Ishikawa (cell line): Measurements from ENCODE around the gene ARHGEF1.

Experiments used
- CEBPB ChIP-seq: IDR thresholded peaks from 2 replicates; pipeline ENCODE4 v1.6.1; 2012
- CREB1 ChIP-seq: IDR thresholded peaks from 2 replicates; pipeline ENCODE4 v1.6.1; 2012; ENCODE audit warnings: low read depth
- EGR1 ChIP-seq: IDR thresholded peaks from 2 replicates; pipeline ENCODE4 v1.6.1; 2012
- EP300 ChIP-seq: IDR thresholded peaks from 2 replicates; pipeline ENCODE4 v1.6.1; 2012; ENCODE audit warnings: borderline replicate concordance
- FOXM1 ChIP-seq: IDR thresholded peaks from 2 replicates; pipeline ENCODE4 v1.6.1; 2012; ENCODE audit warnings: low read depth, borderline replicate concordance
- NFIC ChIP-seq: IDR thresholded peaks from 2 replicates; pipeline ENCODE4 v1.6.1; 2012
- RAD21 ChIP-seq: IDR thresholded peaks from 2 replicates; pipeline ENCODE4 v1.6.1; 2012; ENCODE audit warnings: low read depth
- TAF1 ChIP-seq: IDR thresholded peaks from 2 replicates; pipeline ENCODE4 v1.6.1; 2012; ENCODE audit warnings: low read depth, mild to moderate bottlenecking
- TCF12 ChIP-seq: IDR thresholded peaks from 2 replicates; pipeline ENCODE4 v1.6.1; 2012; ENCODE audit warnings: low read depth
- TEAD4 ChIP-seq: IDR thresholded peaks from 2 replicates; pipeline ENCODE4 v1.6.1; 2012
- YY1 ChIP-seq: IDR thresholded peaks from 2 replicates; pipeline ENCODE4 v1.6.1; 2012; ENCODE audit warnings: low read depth
- ZBTB7A ChIP-seq: IDR thresholded peaks from 2 replicates; pipeline ENCODE4 v1.6.1; 2012; ENCODE audit warnings: low read depth
- TF ChIP-seq, protein P1 (sequence below): IDR thresholded peaks from 2 replicates; pipeline ENCODE4 v1.6.1; 2012; ENCODE audit warnings: low read depth, mild to moderate bottlenecking
- TF ChIP-seq, protein P2 (sequence below): IDR thresholded peaks from 2 replicates; pipeline ENCODE4 v1.6.1; 2012
- TF ChIP-seq, protein P3 (sequence below): IDR thresholded peaks from 2 replicates; pipeline ENCODE4 v1.6.1; 2012

The ARHGEF1 gene

GRCh38 chr19:41890936-41891335 is 8.0 kb downstream of the ARHGEF1 start:
- TF ChIP-seq NFIC (no peak), ZBTB7A (no peak), RAD21 (no peak), CEBPB (no peak), CREB1 (no peak), YY1 (no peak), TEAD4 (no peak), TCF12 (no peak)
- TF ChIP-seq, protein P1, sequence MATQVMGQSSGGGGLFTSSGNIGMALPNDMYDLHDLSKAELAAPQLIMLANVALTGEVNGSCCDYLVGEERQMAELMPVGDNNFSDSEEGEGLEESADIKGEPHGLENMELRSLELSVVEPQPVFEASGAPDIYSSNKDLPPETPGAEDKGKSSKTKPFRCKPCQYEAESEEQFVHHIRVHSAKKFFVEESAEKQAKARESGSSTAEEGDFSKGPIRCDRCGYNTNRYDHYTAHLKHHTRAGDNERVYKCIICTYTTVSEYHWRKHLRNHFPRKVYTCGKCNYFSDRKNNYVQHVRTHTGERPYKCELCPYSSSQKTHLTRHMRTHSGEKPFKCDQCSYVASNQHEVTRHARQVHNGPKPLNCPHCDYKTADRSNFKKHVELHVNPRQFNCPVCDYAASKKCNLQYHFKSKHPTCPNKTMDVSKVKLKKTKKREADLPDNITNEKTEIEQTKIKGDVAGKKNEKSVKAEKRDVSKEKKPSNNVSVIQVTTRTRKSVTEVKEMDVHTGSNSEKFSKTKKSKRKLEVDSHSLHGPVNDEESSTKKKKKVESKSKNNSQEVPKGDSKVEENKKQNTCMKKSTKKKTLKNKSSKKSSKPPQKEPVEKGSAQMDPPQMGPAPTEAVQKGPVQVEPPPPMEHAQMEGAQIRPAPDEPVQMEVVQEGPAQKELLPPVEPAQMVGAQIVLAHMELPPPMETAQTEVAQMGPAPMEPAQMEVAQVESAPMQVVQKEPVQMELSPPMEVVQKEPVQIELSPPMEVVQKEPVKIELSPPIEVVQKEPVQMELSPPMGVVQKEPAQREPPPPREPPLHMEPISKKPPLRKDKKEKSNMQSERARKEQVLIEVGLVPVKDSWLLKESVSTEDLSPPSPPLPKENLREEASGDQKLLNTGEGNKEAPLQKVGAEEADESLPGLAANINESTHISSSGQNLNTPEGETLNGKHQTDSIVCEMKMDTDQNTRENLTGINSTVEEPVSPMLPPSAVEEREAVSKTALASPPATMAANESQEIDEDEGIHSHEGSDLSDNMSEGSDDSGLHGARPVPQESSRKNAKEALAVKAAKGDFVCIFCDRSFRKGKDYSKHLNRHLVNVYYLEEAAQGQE: no peak
- TF ChIP-seq, protein P2, sequence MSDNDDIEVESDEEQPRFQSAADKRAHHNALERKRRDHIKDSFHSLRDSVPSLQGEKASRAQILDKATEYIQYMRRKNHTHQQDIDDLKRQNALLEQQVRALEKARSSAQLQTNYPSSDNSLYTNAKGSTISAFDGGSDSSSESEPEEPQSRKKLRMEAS: no peak

DNA sequence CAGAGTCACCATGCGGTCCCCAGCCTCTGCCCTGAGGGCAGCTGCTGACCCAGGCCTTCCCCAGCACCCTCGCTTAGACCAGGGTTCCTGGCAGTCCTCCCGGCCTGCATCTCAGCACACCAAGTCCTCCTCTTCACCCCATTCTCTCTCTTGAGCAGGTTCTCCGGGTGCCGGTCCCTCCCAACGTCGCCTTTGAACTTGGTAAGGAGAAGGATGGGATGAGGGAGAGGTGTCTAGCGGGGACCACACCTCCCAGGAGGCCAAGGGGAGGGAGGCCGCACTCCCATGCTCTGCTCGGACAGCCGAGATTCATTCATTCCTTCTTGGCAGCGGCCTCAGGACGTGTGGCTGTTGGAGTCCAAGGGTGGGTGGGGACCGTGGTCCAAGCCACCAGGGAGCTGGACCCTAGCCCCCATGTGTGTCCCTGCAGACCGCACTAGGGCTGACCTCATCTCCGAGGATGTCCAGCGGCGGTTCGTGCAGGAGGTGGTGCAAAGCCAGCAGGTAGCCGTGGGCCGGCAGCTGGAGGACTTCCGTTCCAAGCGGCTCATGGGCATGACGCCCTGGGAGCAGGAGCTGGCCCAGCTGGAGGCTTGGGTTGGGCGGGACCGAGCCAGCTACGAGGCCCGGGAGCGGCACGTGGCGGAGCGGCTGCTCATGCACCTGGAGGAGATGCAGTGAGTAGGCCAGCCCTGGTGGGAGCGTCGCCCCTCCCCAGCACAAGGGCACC is 9.4 kb downstream of the ARHGEF1 start:
- TF ChIP-seq NFIC (no peak), FOXM1 (no peak), TAF1 (no peak), EGR1 (no peak), RAD21 (no peak), EP300 (no peak), CEBPB (no peak)
- TF ChIP-seq, protein P2: no peak
- TF ChIP-seq, protein P1: no peak
- TF ChIP-seq, protein P3, sequence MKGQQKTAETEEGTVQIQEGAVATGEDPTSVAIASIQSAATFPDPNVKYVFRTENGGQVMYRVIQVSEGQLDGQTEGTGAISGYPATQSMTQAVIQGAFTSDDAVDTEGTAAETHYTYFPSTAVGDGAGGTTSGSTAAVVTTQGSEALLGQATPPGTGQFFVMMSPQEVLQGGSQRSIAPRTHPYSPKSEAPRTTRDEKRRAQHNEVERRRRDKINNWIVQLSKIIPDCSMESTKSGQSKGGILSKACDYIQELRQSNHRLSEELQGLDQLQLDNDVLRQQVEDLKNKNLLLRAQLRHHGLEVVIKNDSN: no peak

DNA sequence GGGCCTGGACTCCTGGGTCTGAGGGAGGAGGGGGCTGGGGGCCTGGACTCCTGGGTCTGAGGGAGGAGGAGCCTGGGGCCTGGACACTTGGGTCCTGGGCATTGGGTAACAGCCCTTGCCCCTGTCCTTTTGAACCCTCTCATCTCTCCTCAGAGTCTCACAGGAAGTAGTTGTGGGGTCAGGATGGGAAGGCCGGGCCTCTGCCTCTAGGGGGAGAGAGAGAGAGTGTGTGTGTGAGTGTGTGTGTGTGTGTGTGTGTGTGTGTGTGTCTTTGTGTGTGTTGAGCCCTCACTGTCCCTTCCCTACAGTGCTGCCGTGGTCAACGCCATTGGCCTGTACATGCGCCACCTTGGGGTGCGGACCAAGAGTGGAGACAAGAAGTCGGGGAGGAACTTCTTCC is 10.9 kb downstream of the ARHGEF1 start:
- no peak for TF ChIP-seq RAD21
- TF ChIP-seq CREB1: no peak
- TF ChIP-seq YY1: no peak
- no peak for TF ChIP-seq EP300
- no peak for TF ChIP-seq NFIC
- TF ChIP-seq EGR1: no peak
- TF ChIP-seq, protein P3: no peak
- TF ChIP-seq ZBTB7A: no peak
- TF ChIP-seq, protein P2: no peak
- no peak for TF ChIP-seq TAF1

DNA sequence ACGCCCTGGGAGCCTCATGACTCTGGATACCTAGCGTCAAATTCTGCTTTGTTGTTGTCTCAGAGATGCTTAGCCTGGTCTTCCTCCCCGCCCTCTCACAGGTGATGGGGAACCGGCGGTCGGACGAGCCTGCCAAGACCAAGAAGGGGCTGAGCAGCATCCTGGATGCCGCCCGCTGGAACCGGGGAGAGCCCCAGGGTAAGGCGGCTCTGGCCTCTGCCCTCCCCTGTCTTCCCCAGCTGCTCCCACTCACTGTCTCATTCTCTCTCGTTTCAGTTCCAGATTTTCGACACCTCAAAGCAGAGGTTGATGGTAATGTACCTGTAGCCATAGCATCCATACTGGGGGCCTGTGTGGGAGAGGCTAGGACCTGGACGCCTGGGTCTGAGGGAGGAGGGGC is 11.4 kb downstream of the ARHGEF1 start:
- TF ChIP-seq NFIC (no peak), TEAD4 (no peak), EGR1 (no peak), ZBTB7A (no peak), YY1 (no peak)
- TF ChIP-seq, protein P2: no peak
- TF ChIP-seq, protein P1: no peak
